Measurements from ENCODE around the gene FAM163B.
A peak's percentile ranks its signal among the peaks of the same experiment; 100 is the strongest.

Gene FAM163B

DNA sequence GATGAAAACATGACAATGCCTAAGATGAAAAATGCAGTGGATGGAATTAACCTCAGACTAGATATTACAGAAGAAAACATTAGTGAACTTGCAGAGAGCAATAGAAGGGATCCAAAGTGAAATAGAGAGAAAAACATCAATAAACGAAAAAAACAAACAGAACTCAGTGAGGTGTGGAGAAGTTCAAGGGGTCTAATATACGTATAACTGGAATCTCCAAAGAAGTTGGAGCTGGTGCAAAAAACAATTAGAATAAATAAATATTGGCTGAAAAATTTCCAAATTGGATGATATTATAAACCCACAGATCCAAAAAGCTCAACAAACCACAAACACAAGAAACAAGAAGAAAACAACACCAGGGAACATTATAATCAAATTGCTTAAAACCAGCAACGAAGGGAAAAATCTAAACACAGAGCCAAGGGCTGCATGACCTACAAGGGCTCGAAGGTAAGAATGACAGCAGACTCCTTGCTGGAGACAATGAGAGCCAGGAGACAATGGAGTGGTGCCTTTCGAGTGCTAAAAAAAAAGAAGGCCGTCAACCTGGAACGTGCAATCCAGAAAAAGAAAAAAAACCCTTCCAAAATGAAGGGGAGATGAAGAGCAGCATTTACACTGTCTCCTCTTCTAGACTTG lies 11.8 kb downstream of the FAM163B start:
- no peak for DNase-seq (ENCODE audit: low spot score)

DNA sequence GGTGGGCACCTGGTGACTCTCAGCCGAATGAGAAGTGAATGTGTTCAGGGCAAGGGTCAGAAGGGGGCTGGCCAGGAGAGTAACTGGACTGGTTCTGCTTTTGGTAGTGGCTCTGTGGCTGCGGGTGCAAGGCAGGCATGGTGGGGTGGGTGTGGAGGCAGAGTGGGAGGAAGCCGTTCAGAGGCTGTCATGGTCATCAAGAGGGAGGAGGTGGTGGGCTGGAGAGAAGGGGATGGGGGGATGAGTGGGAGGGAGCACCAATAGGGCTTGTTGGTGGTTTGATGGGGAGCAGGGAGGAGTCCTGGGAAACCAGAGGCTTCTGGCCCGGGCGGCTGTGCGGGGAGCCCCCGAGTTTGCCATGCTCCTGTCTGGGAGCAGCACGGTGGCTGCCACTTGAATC lies 13.3 kb downstream of the FAM163B start:
- no peak for DNase-seq (ENCODE audit: low spot score)

DNA sequence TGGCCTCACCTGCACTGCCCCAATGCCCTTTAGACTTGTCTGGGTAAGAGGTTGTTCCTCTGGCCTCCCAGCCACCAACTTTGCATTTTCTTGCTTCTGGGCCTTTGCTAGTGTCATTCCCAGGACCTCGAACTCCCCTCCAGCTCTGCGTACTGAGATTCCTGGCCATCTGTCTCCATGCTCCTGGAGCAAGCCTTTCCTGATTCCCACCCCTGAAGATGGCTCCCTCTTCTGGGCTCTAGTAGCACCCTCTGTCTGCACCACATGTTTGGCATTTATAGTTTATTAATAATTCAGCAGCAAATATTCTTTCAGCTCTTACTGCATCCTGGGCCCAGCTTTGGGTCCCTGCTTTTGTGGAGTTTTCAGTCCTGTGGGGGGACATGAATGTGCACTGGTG lies 14.9 kb downstream of the FAM163B start:
- DNase-seq (ENCODE audit: low spot score): no peak

DNA sequence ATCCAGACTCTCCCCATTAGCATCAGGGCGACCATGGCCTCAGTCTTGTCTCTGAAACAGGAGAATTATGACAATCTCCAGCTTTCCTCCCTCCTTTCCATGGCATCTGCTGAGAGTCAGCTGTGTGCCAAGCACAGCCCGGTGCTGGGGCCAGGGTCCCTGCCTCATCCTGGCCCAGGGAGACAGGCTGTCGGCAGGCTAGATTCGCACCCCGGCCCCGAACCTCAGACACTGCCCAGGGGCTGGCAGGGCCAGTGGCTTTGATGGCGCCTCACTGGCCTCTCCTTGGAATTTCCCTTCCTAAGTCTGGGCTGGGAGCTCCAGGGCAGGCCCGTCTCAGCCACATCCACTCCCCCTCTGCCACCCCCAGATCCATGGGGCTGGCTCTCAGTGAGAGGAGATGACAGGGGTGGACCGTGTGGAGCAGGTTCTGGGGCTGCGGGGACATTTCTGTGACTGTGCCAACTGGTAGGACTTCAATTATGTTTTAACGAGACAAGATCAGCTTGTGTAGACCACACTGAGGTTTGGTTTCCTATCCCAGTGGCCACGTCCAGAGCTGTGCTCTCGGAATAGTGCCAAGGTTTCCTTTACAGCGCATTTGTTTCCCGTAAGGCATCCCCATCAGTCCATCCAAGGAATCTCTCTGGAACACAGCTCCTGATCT lies 15.5 kb downstream of the FAM163B start:
- no peak for DNase-seq (ENCODE audit: low spot score)

DNA sequence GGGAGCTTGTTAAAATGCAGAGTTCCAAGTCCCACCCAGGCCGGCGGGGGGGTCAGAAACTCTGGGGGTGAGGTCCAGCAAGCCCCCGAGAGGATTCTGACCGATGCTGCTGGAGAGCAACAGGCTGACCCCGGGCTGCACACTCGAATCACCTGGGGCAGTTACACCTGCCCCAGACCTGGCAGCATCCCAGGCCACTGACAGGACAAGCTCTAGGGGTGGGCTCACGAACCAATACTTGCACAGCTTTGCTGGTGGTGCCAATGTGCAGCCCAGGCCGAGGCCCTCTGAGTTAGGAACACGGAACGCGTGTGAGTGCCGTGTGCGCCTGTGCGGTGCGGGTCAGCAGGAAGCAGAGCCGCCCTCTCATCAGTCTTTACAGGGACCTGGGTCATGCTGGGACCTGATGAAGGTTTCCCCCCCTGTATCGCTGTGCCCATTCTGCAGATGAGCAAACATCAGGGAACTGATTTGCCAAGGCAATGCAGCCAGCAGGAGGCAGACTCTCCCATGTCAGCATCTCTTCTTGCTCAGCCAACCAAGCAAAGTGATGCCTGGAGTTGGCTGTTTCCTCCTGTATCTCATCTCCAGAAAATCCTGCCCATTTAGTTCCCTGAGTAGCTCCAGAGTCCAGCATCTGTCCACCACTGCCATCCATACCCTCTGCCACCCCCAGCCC lies 16.3 kb downstream of the FAM163B start:
- DNase-seq (ENCODE audit: low spot score): no peak

DNA sequence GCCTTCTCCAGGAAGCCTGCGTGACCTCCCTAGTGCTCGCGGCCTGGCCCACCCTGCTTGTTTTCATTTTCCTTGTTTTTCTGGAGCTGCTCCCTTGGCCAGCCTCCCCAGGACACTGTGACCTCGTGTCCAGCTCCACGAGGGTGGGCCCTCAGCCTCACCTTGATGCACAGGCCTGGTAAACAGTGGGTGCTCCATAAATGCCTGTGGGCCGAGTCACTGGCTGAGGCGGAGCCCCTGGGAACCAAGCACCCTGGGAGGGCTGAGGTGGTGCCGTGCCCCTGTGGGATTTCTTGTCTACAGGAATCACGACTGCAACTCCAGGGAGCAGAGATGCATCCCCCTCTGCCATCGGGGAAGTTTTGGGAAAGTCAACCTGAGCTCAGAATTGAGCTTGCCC lies 17.2 kb downstream of the FAM163B start:
- DNase-seq (ENCODE audit: low spot score): no peak

DNA sequence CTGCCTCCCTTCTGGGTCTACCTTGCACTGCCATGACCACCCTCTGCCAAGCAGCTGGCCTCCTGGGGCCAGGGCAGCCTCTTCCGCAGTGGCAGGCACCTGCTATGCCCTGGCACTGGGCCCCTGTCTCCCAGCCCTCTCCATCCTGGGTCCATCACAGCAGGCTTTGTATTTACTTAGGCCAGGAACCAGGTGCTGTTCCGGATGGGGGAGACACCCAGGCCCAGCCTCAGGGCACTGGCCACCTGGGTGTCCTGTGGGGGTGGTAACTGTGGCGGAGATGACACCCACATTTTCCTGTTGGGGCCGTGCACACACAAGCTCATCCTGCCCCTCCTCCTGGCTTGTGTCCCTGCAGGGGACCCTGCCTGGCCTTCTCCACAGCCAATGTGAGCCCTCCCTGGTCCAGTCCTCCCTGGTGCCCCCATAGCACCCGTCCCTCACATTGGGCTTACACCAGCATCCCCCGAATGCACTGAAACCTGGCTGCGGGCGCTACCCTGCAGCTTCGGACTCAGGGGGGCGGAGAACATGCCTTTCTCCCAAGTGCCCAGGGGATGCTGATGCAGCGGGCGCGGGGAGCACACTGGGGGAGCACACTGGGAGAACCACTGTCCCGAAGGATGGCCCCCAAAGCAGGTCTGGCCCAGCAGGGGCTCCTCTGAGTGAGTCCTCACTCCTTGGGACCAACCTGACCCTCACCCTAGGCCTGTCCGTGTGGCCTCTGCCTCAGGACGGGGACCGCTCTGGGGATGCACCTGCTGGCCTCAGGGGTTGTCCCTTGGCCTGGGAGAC lies 17.9 kb downstream of the FAM163B start:
- no peak for DNase-seq (ENCODE audit: low spot score)

DNA sequence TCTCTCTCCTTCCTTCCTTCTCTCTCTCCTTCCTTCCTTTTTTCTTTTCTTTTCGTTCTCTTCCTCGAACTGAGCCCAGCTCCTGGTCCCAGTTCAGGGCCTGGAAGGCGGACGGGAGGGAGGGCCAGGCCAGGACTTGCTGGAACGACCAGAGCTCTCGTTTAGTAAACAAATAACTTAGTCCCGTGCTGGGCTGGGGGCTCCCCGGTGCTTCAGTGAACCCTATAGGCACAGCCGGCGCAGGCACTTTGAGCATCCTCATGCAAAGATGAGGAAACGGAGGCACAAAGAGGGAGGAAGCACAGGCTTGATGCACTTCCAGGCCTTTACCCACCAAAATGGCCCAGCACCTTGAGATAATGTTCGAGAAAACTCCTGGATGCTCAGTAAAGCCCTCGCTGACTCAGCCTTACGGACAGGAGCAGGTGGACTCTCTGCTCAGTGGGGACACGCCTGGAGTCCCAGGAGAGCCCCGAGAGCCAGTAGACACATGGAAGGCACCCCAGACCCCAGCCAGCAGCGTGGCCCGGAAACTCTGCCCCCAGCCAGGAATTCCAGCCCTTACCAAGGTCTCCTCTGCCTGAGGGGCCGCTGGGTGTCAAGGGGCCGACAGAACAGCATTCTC lies 18.8 kb downstream of the FAM163B start:
- DNase-seq (ENCODE audit: low spot score): no peak

DNA sequence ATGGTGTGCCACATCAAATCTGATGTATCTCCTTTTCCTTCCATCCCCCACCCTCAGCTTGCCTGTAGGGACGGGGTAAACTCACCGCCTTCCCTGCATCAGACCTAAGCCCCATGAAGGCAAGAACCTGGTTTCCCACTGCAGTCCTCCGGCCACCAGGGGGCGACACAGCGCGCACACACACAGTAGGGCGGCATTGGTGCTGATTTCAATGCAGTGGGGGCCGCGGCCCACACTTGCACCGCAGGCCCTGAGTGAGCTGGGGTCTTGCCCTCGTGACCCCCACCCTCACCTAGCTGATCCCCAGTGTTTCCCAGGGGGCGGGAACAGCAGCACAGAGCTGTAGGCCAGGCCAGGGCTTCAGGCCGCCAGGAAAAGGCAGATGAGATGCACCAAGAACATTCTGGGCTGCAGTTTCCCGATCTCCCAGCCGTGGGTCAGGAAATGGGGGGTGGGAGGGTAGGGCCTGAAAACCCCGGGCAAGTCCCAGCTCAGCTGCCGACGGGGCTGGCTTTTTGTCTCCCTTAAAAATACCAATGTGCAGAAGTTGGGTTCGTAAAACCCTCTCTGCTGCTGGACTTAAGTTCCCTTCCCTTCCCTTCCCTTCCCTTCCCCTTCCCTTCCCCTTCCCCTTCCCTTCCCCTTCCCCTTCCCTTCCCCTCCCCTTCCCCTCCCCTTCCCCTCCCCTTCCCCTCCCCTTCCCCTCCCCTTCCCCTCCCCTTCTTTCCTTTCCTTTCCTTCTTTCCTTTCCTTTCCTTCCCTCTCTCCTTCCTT lies 19.5 kb downstream of the FAM163B start:
- DNase-seq (ENCODE audit: low spot score): peak; percentile 44

DNA sequence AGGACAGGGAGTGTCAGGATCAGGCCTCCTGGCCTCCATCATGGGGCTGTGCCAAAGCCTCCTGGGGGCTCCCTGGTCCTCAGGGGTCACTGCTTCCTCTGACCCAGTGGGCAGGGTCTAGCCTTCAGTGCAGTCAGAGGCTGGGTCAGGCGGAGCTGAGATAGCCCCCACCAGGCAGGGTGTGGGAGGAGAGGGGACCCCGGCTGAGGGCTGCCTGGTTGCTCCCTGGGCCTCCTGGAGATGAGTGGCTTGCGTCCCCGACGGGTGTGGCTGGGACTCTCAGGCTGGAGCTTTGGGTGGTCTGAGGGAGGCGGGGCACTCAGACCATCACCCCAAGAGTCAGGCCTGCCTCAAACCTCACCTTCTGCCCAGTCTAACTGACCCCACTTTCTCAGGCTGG lies 21.7 kb downstream of the FAM163B start:
- DNase-seq (ENCODE audit: low spot score): no peak

DNA sequence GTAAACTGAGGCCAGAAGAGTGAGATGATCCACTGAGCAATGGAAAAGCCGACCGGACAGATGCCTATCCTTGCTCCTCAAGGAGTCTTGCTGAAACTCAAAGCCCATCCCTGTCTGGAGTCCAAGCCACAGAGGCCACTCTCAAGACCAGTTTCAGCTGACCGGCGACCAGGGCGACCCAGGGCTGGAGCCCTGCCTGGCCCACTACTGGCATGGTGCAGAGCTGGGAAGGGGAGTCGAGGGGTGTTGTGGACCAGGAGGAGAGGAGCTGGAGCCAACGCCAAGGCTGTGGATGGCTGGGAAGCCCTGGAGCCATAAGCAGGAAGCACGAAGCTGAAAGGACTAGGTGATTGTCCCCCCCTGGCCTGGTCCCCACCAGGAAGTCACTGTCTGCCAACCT lies 22.1 kb downstream of the FAM163B start:
- no peak for DNase-seq (ENCODE audit: low spot score)

DNA sequence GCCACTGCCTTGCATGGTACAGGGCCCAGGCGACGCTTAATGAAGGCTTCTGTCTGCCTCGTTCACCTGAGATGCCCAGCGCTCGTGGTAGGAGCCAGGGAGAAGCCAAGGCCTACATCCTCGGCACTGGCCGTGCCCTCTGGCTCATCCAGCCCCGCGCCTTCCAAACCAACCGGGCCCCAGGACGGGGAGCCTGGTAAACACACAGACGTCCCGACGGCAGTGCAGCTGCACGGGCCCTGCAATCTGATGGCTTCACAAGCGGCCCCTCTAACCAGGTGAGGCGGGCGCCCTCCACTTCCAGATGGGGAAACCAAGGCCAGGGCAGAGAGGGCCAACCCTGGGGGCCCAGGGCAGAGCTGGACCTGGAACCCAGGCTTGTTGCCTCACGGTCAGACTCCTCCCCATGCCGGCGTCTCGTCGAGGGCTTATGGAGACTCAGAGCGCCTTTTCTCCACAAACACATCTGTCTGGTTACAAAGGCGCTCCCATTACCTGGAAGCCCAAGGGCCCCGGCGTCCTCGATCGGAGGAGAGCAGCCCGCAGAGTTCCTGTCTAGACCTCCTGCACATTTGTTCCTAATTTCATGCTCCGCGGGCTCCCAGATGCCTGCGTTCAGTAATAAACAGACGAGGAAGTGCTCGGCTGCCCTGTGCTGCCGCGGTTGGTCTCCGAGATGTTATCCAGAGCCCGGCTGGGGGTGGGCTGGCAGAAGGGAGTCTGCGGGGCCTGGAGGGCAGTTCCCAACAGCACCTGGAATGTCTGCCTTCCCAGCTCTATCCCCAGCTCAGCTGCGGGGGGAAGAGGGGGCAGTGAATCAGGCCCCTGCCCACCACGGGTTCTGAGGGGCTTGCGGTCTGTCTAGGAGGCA lies 23.5 kb downstream of the FAM163B start:
- no peak for DNase-seq (ENCODE audit: low spot score)

DNA sequence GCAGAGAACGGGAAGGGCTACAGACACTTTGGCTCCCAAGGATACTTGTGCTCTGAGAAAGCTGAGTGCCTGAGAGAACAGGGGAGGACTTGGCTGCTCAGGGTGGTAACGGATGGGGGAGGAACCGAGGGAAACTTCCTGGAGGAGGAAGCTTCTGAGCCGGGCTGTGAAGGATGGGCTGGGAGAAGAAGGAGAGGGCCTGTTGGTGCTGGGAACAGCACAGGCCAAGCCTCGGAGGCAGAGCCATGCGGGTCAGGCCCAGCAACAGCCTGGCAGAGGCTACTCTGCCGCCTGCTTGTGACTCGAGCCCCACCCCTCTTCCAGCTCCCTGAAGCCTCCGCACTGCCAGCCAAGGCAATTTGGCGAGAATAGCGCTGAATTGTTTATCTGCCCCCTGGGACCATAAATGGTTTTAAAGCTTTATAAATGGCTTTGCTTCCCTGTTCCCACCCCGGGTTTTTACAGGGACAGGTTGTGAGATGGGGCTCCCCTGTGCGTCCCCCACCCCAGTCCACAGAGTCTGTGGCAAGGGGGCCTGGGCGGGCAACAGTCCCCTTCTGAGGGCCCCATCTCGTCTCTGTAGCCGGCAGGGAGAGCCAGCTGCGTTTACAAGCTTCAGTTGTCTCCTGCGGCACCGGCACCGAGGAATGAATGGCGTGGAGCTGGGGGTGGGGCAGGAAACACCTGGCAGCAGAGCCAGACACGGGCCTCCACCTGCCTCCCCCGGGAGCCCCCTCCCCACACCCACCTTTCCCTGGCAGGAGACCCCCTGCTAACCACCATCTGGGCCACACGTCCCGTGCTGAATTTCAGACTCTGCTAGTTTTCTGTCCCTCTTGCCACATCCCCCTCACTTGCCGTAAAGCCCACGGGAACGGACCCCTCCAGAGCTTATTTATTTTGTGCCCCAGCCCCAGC lies 24.4 kb downstream of the FAM163B start:
- DNase-seq (ENCODE audit: low spot score): no peak

DNA sequence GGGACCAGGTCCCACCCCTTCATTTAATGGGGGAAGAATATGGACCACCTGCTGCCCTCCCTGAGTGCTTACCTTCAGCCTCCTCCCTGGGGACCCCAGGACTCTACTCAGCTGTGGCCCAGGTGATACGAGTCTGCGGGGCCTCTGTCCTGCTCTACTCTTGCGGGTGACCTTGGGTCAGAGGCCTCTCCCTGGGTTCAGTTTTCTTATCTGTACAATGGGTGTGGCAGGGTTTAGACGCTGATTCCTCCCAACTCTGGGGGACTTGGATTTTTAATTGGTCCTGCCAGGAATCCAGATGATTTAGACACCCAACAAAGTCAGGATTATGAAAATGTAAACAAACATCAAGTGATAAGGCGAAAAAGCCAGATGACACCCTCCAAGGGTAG lies 25.0 kb downstream of the FAM163B start:
- DNase-seq (ENCODE audit: low spot score): no peak

DNA sequence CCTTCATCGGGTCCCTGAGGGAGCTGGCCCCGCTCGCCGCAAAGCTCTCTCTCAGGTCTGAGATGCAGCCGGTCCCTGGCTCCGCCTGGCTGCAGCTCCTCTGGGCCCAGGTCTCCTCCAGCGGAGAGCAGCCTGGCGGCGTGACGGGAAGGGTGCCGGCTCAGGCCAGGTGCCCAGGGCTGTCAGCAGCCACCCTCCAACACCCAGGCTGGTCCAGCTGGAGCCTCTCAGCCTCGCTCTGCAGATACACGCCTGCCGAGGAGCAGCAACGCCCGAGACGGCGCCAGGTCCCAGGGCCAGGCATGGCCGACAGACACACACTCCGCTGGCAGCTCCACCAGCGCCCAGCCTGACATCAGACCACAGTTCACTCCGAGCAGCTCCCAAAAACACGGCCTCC lies 25.6 kb downstream of the FAM163B start:
- no peak for DNase-seq (ENCODE audit: low spot score)

DNA sequence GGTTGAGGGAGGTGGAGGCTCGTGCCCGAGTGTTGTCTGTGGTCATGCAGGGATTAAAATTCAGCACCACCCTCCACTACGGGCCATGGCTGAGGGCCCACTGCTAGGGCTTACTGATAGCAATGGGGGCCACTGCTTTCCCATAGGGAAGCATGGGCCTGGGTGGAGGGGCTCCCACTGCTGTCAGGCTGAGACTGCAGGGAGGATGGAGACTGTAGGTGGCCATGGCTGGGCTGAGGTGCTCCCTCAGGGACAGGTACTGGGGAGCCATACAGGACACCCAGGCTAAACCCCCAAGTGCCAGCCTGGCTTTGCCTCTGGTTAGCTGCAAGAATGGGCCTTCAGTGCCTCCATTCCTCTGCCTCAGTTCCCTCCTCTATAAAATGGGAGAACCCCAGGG lies 26.1 kb downstream of the FAM163B start:
- DNase-seq (ENCODE audit: low spot score): no peak

DNA sequence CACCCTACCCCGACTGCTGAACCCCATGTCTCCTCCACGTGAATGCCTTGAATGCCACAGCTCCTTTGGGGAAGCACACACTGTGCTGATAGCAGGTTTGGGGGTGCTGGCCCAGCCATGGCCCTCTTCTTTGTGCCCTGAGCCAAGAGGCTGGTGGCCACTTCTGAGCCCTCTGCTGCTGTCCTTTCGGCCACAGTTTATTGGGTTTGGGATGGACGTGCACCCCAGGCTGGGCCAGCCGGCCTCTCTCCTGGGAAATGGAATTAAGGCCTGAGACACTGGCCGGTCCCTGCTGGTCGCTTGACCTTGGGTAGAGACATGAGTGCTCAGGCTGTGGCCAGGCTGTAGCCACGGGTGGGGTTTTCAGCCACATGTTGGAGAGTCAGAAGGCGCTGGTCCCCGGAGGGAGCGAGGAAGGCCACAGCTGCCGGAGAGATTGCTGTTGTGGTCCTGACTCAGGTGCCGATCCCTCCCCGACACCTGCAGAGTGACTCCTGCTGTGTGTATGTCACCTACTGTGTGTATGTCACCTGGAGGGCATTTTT lies 26.6 kb downstream of the FAM163B start:
- DNase-seq (ENCODE audit: low spot score): no peak

DNA sequence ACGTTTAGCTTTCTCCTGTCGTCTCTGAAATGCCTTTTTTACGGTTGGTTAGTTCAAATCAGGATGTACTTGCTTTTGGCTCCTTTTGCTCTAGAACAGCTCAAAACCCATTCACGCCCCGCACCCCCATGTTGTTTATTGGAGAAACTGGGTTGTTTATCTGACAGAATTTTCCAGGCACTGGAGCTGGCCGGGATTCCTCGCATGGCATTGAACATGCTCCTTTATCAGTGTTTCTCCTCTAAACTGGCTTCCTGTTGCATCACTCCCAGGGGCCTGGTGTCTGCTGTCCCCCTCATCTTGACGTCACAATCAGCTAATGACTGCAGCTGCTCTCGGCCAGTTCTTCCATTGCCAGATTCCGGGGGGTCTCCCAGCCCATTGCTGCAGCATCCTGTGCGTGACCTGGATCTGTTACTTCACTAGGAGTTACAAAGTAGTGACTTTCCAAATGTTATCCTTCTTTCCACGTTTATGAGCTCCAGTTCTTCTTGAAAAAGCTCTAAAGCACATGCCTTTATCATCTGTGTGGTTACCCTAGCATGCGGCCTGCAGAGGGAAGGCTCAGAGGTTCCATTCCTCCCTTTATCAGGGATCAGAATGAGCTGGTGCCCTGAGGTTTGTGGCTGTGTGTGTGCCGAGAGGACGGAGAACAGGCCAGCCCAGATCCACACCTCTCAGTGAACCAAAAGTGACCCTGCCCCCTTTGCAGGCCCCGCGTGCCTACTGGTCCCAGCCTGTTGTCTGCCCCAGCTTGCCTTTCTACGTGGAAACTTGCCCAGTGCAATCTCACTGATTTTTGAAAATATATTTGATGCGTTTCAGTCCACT lies 27.5 kb downstream of the FAM163B start:
- no peak for DNase-seq (ENCODE audit: low spot score)
